GM23338 (cell line): ENCODE measurements around the gene CABP4. TPM values are rescaled to one million over a fixed set of nuclear protein-coding genes. Genes with fewer than 3 reads are reported as not detected.

Experiments
- ATAC-seq: fragments of 200-7000 bp; cut with Tn5 transposase; 3 replicates; pipeline ENCODE4 v1.9.1; 2020
- DNase-seq: peaks from one replicate; pipeline ENCODE4 v3.0.0-alpha.2; 2015; ENCODE audit warnings: low spot score
- H2AFZ ChIP-seq: fragments of 200-600 bp; sonication (generic); 2 replicates; pipeline ENCODE4 v1.8.0; 2016; ENCODE audit warnings: antibody characterized with exemption, mild to moderate bottlenecking, moderate library complexity
- H3F3A ChIP-seq: fragments of 200-600 bp; sonication (generic); replicated peaks from 2 replicates; pipeline ENCODE4 v1.8.0; 2017; ENCODE audit warnings: antibody characterized with exemption, mixed run types, low read depth
- H3K27ac ChIP-seq: fragments of 200-600 bp; sonication (generic); 2 replicates; pipeline ENCODE4 v1.6.1; 2016; ENCODE audit warnings: low read depth
- H3K27me3 ChIP-seq: fragments of 200-600 bp; sonication (generic); 2 replicates; pipeline ENCODE4 v1.8.0; 2016; ENCODE audit warnings: mild to moderate bottlenecking, mixed run types, moderate library complexity; ENCODE audit not compliant: insufficient read depth
- H3K36me3 ChIP-seq: fragments of 200-600 bp; sonication (generic); 2 replicates; pipeline ENCODE4 v1.8.0; 2016; ENCODE audit warnings: mild to moderate bottlenecking; ENCODE audit not compliant: insufficient read depth
- H3K4me1 ChIP-seq: fragments of 200-600 bp; sonication (generic); 2 replicates; pipeline ENCODE4 v1.8.0; 2016; ENCODE audit warnings: mild to moderate bottlenecking, moderate library complexity; ENCODE audit not compliant: insufficient read depth
- H3K4me2 ChIP-seq: fragments of 200-600 bp; sonication (generic); 2 replicates; pipeline ENCODE4 v1.7.1; 2017; ENCODE audit warnings: mixed run types
- H3K4me3 ChIP-seq: fragments of 200-600 bp; sonication (generic); 2 replicates; pipeline ENCODE4 v1.6.1; 2016; ENCODE audit warnings: mixed run types
- H3K79me2 ChIP-seq: fragments of 200-600 bp; sonication (generic); replicated peaks from 2 replicates; pipeline ENCODE4 v1.8.0; 2017; ENCODE audit warnings: mild to moderate bottlenecking; ENCODE audit not compliant: insufficient read depth
- H3K9me2 ChIP-seq: fragments of 200-600 bp; sonication (generic); 2 replicates; pipeline ENCODE4 v1.8.0; 2017; ENCODE audit not compliant: insufficient read depth
- H4K20me1 ChIP-seq: fragments of 200-600 bp; sonication (generic); replicated peaks from 2 replicates; pipeline ENCODE4 v1.8.0; 2017; ENCODE audit warnings: mild to moderate bottlenecking; ENCODE audit not compliant: insufficient read depth
- H3K27ac Mint-ChIP-seq: 2 replicates; pipeline ENCODE4 v1.8.0; 2020; ENCODE audit warnings: inconsistent platforms, mild to moderate bottlenecking, moderate library complexity, mixed read lengths
- H3K27me3 Mint-ChIP-seq: 3 replicates; pipeline ENCODE4 v1.8.0; 2022; ENCODE audit warnings: low read depth, mild to moderate bottlenecking, moderate library complexity, mixed read lengths, inconsistent platforms; ENCODE audit not compliant: insufficient read depth, poor library complexity
- H3K36me3 Mint-ChIP-seq: 3 replicates; pipeline ENCODE4 v1.8.0; 2021; ENCODE audit warnings: low read depth, mild to moderate bottlenecking, inconsistent platforms, moderate library complexity, mixed read lengths
- H3K4me1 Mint-ChIP-seq: 3 replicates; pipeline ENCODE4 v1.8.0; 2020; ENCODE audit warnings: mild to moderate bottlenecking, inconsistent platforms, mixed read lengths
- H3K4me3 Mint-ChIP-seq: 3 replicates; pipeline ENCODE4 v1.8.0; 2021; ENCODE audit warnings: moderate library complexity, mild to moderate bottlenecking, inconsistent platforms, mixed read lengths
- H3K9me3 Mint-ChIP-seq: 3 replicates; pipeline ENCODE4 v1.8.0; 2020; ENCODE audit warnings: moderate library complexity, mild to moderate bottlenecking, inconsistent platforms, mixed read lengths
- CREB1 ChIP-seq: fragments of 250-450 bp; sonication (Bioruptor Pico); IDR thresholded peaks from 2 replicates; pipeline ENCODE4 v1.5.0; 2020; ENCODE audit warnings: low read depth, mild to moderate bottlenecking, moderate library complexity
- EZH2 ChIP-seq: fragments of 200-600 bp; sonication (generic); IDR thresholded peaks from one replicate; pipeline ENCODE4 v1.8.0; 2017; ENCODE audit warnings: antibody characterized with exemption, mild to moderate bottlenecking, low read depth; ENCODE audit not compliant: unreplicated experiment
- EZH2phosphoT487 ChIP-seq: fragments of 200-600 bp; sonication (generic); IDR thresholded peaks from one replicate; pipeline ENCODE4 v1.8.1; 2018; ENCODE audit warnings: antibody characterized with exemption; ENCODE audit not compliant: unreplicated experiment
- JUNB ChIP-seq: IDR thresholded peaks from one replicate; pipeline ENCODE4 v1.6.1; 2016; ENCODE audit warnings: antibody characterized with exemption; ENCODE audit not compliant: unreplicated experiment
- NANOG ChIP-seq: IDR thresholded peaks from 2 replicates; pipeline ENCODE4 v1.6.1; 2016; ENCODE audit warnings: antibody characterized with exemption, borderline replicate concordance
- POLR2AphosphoS5 ChIP-seq: IDR thresholded peaks from 2 replicates; pipeline ENCODE4 v1.6.1; 2016; ENCODE audit warnings: antibody characterized with exemption, low read depth
- STAT1 ChIP-seq: IDR thresholded peaks from one replicate; pipeline ENCODE4 v1.6.1; 2016; ENCODE audit warnings: antibody characterized with exemption; ENCODE audit not compliant: unreplicated experiment
- ZNF114 ChIP-seq: fragments of 250-450 bp; sonication (Bioruptor Pico); IDR thresholded peaks from 2 replicates; pipeline ENCODE4 v1.5.0; 2020; ENCODE audit warnings: mild to moderate bottlenecking, moderate library complexity
- ZNF331 ChIP-seq: fragments of 250-450 bp; sonication (Bioruptor Pico); IDR thresholded peaks from 2 replicates; pipeline ENCODE4 v1.5.0; 2020; ENCODE audit warnings: low read depth, mild to moderate bottlenecking, moderate library complexity
- polyA plus RNA-seq: library from polyadenylated mRNA; unstranded; fragments of >200 nt; fragmentation: Nextera tagmentation; extraction: Ambion mirVana; gene quantifications from 2 replicates; pipeline ENCODE4 v1.2.1, GENCODE V29; 2016
- total RNA-seq: library from RNA; depleted of rRNA; stranded (reverse); fragments of >200 nt; shearing (Covaris generic); gene quantifications from 2 replicates; pipeline ENCODE4 v1.2.3, GENCODE V29; 2014
- TF ChIP-seq, protein P1 (sequence below): fragments of 250-450 bp; sonication (Bioruptor Pico); IDR thresholded peaks from 2 replicates; pipeline ENCODE4 v1.5.0; 2020; ENCODE audit warnings: mild to moderate bottlenecking, moderate library complexity
- TF ChIP-seq, protein P2 (sequence below): IDR thresholded peaks from 2 replicates; pipeline ENCODE4 v1.6.1; 2016; ENCODE audit warnings: antibody characterized with exemption
- TF ChIP-seq, protein P3 (sequence below), 2 experiments: fragments of 200-600 bp in 1 of 2; sonication (generic) in 1 of 2; conservative IDR thresholded peaks; 2 replicates each; pipeline versions ENCODE4 v1.5.1 to v1.6.1; 2016 to 2017; ENCODE audit warnings: antibody characterized with exemption in 2 of 2, low read depth in 2 of 2, mild to moderate bottlenecking in 2 of 2, moderate library complexity in 1 of 2
- TF ChIP-seq, protein P4 (sequence below): IDR thresholded peaks from one replicate; pipeline ENCODE4 v1.6.1; 2018; ENCODE audit warnings: antibody characterized with exemption; ENCODE audit not compliant: unreplicated experiment

Gene CABP4
- total and polyA plus RNA-seq, 2 experiments from 2014 or later: 0.28 TPM; not detected in 1

DNA sequence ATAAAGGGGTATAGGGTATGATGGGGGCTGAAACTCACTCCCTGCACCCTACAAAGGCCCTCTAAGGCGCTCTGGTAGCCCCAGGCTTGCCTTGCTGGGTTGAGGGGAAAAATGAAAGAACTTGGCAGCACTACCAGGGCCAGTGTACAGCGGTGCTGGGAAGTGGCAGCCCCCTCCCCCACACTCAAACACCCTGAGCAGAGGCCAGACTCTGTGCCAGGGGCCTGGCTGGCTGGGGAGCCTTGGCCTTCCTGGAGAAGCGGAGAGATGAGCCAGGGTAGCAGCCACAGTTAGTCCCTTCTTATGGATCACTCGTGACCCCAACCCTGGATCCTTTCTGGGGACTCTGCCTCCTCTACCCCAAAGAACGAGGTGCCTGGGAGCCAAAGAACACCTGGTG is 11.2 kb downstream of the CABP4 start:
- no peak for ATAC-seq
- no peak for DNase-seq
- Histone ChIP-seq H3K36me3 (no peaks in the 10 kb centered on the region), H3K27me3 (no peaks in the 10 kb centered on the region), H3K4me2 (no peak overlapping the region), H3F3A (no peaks in the 10 kb centered on the region), H3K4me1 (peaks cover 13% of the 10 kb centered on the region; the same call in 1 of the 2 replicates), H3K9me2 (no peaks in the 10 kb centered on the region), H3K79me2 (peaks cover 9% of the 10 kb centered on the region; the same call in 1 of the 2 replicates), H3K4me3 (no peak overlapping the region), H2AFZ (no peak overlapping the region), H3K27ac (no peak overlapping the region), H4K20me1 (no peaks in the 10 kb centered on the region)
- no peak overlapping the region for H3K4me3 Mint-ChIP-seq
- TF ChIP-seq, protein P1, sequence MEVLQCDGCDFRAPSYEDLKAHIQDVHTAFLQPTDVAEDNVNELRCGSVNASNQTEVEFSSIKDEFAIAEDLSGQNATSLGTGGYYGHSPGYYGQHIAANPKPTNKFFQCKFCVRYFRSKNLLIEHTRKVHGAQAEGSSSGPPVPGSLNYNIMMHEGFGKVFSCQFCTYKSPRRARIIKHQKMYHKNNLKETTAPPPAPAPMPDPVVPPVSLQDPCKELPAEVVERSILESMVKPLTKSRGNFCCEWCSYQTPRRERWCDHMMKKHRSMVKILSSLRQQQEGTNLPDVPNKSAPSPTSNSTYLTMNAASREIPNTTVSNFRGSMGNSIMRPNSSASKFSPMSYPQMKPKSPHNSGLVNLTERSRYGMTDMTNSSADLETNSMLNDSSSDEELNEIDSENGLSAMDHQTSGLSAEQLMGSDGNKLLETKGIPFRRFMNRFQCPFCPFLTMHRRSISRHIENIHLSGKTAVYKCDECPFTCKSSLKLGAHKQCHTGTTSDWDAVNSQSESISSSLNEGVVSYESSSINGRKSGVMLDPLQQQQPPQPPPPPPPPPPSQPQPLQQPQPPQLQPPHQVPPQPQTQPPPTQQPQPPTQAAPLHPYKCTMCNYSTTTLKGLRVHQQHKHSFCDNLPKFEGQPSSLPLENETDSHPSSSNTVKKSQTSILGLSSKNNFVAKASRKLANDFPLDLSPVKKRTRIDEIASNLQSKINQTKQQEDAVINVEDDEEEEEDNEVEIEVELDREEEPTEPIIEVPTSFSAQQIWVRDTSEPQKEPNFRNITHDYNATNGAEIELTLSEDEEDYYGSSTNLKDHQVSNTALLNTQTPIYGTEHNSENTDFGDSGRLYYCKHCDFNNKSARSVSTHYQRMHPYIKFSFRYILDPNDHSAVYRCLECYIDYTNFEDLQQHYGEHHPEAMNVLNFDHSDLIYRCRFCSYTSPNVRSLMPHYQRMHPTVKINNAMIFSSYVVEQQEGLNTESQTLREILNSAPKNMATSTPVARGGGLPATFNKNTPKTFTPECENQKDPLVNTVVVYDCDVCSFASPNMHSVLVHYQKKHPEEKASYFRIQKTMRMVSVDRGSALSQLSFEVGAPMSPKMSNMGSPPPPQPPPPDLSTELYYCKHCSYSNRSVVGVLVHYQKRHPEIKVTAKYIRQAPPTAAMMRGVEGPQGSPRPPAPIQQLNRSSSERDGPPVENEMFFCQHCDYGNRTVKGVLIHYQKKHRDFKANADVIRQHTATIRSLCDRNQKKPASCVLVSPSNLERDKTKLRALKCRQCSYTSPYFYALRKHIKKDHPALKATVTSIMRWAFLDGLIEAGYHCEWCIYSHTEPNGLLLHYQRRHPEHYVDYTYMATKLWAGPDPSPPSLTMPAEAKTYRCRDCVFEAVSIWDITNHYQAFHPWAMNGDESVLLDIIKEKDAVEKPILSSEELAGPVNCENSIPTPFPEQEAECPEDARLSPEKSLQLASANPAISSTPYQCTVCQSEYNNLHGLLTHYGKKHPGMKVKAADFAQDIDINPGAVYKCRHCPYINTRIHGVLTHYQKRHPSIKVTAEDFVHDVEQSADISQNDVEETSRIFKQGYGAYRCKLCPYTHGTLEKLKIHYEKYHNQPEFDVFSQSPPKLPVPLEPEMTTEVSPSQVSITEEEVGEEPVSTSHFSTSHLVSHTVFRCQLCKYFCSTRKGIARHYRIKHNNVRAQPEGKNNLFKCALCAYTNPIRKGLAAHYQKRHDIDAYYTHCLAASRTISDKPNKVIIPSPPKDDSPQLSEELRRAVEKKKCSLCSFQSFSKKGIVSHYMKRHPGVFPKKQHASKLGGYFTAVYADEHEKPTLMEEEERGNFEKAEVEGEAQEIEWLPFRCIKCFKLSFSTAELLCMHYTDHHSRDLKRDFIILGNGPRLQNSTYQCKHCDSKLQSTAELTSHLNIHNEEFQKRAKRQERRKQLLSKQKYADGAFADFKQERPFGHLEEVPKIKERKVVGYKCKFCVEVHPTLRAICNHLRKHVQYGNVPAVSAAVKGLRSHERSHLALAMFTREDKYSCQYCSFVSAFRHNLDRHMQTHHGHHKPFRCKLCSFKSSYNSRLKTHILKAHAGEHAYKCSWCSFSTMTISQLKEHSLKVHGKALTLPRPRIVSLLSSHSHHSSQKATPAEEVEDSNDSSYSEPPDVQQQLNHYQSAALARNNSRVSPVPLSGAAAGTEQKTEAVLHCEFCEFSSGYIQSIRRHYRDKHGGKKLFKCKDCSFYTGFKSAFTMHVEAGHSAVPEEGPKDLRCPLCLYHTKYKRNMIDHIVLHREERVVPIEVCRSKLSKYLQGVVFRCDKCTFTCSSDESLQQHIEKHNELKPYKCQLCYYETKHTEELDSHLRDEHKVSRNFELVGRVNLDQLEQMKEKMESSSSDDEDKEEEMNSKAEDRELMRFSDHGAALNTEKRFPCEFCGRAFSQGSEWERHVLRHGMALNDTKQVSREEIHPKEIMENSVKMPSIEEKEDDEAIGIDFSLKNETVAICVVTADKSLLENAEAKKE (CRISPR knock-in tag): no peak
- TF ChIP-seq, protein P2, sequence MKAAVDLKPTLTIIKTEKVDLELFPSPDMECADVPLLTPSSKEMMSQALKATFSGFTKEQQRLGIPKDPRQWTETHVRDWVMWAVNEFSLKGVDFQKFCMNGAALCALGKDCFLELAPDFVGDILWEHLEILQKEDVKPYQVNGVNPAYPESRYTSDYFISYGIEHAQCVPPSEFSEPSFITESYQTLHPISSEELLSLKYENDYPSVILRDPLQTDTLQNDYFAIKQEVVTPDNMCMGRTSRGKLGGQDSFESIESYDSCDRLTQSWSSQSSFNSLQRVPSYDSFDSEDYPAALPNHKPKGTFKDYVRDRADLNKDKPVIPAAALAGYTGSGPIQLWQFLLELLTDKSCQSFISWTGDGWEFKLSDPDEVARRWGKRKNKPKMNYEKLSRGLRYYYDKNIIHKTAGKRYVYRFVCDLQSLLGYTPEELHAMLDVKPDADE: no peak
- TF ChIP-seq POLR2AphosphoS5 (no peak), CREB1 (no peak), EZH2 (no peak), ZNF114 (no peak), ZNF331 (CRISPR knock-in tag) (no peak), NANOG (no peak), STAT1 (no peak), EZH2phosphoT487 (no peak), JUNB (no peak)
- TF ChIP-seq, protein P3, sequence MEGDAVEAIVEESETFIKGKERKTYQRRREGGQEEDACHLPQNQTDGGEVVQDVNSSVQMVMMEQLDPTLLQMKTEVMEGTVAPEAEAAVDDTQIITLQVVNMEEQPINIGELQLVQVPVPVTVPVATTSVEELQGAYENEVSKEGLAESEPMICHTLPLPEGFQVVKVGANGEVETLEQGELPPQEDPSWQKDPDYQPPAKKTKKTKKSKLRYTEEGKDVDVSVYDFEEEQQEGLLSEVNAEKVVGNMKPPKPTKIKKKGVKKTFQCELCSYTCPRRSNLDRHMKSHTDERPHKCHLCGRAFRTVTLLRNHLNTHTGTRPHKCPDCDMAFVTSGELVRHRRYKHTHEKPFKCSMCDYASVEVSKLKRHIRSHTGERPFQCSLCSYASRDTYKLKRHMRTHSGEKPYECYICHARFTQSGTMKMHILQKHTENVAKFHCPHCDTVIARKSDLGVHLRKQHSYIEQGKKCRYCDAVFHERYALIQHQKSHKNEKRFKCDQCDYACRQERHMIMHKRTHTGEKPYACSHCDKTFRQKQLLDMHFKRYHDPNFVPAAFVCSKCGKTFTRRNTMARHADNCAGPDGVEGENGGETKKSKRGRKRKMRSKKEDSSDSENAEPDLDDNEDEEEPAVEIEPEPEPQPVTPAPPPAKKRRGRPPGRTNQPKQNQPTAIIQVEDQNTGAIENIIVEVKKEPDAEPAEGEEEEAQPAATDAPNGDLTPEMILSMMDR (conservative IDR thresholded peaks at IDR 0.05; ENCODE audit: low read depth in 2 of 2): no peak
- TF ChIP-seq, protein P4, sequence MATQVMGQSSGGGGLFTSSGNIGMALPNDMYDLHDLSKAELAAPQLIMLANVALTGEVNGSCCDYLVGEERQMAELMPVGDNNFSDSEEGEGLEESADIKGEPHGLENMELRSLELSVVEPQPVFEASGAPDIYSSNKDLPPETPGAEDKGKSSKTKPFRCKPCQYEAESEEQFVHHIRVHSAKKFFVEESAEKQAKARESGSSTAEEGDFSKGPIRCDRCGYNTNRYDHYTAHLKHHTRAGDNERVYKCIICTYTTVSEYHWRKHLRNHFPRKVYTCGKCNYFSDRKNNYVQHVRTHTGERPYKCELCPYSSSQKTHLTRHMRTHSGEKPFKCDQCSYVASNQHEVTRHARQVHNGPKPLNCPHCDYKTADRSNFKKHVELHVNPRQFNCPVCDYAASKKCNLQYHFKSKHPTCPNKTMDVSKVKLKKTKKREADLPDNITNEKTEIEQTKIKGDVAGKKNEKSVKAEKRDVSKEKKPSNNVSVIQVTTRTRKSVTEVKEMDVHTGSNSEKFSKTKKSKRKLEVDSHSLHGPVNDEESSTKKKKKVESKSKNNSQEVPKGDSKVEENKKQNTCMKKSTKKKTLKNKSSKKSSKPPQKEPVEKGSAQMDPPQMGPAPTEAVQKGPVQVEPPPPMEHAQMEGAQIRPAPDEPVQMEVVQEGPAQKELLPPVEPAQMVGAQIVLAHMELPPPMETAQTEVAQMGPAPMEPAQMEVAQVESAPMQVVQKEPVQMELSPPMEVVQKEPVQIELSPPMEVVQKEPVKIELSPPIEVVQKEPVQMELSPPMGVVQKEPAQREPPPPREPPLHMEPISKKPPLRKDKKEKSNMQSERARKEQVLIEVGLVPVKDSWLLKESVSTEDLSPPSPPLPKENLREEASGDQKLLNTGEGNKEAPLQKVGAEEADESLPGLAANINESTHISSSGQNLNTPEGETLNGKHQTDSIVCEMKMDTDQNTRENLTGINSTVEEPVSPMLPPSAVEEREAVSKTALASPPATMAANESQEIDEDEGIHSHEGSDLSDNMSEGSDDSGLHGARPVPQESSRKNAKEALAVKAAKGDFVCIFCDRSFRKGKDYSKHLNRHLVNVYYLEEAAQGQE: no peak
- H3K36me3 Mint-ChIP-seq: no peaks in the 10 kb centered on the region; the same call in 2 of the 3 replicates
- H3K9me3 Mint-ChIP-seq: no peaks in the 10 kb centered on the region
- H3K4me1 Mint-ChIP-seq: peaks cover 15% of the 10 kb centered on the region
- peaks cover 20% of the 10 kb centered on the region for H3K27me3 Mint-ChIP-seq
- H3K27ac Mint-ChIP-seq: no peak overlapping the region
